ENCODE measurements around the gene SUSD1. TPM values are rescaled to one million over a fixed set of nuclear protein-coding genes. Genes with fewer than 3 reads are reported as not detected.

Gene SUSD1
- total and polyA plus RNA-seq, 2 donors (not counting 3 experiments of a cell fraction or from before 2014, with no cell fraction given) = 33.1 to 37.8 TPM

DNA sequence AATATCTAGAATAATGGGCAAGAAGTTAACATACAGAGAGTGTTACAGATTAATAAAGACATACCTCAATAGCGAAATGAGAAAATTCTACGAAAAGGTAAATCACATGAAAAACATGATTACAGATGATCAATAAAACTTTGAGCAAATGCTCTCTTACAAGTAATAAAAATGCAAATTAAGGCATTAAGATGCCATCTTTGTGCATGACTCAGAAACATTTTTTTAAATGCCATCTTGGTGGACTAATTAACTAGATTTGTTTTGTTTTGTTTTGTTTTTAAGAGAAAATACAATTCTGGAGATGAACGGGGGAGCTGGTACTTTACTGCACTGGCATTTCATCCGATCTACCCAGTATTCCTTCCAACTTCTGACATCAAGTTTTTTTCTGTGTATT lies 130.2 kb downstream of the SUSD1 start:
- H3K79me2 ChIP-seq (ENCODE audit: control insufficient read depth, insufficient read depth, low read length) = no peaks in the 10 kb centered on the region
- no peak for FAIRE-seq
- H3K4me3 ChIP-seq (replicated peaks in 1 of 3; ENCODE audit: insufficient read depth in 1 of 3, low read depth in 1 of 3, low read length in 3 of 3) = no peak overlapping the region
- H3K9ac ChIP-seq (replicated peaks; ENCODE audit: extremely low read depth, insufficient read depth, low read length) = no peak overlapping the region
- H3K4me1 ChIP-seq (ENCODE audit: control insufficient read depth, extremely low read depth, insufficient read depth, low read length) = peaks cover 41% of the 10 kb centered on the region
- dilution Hi-C loops (cut with MboI; ENCODE audit: extremely low pct_ligation_motif_present, low sequenced_read_pairs) = no loop called here
- intact Hi-C loops (cut with micrococcal nuclease) = no loop called here
- H3K4me2 ChIP-seq (ENCODE audit: insufficient read depth, low read length) = no peak overlapping the region
- peaks cover 2% of the 10 kb centered on the region for H3K9me3 ChIP-seq (replicated peaks; ENCODE audit: control insufficient read depth, insufficient read depth, low read length)
- no peaks in the 10 kb centered on the region for H4K20me1 ChIP-seq (replicated peaks; ENCODE audit: control insufficient read depth, extremely low read depth, insufficient read depth, low read length)
- H3K27me3 ChIP-seq (ENCODE audit: control insufficient read depth in 2 of 2, insufficient read depth in 2 of 2, low read length in 2 of 2) = no peaks in the 10 kb centered on the region
- ChIA-PET CTCF (interaction anchor here (1.1 kb wide), 1 partner anchor 30 kb away, joined by 4 read pairs; no protein-coding TSS in a partner anchor), POLR2A (no interaction called here)
- no TSS peak for BruUV-seq (replicated peaks)
- H3K9me1 ChIP-seq (replicated peaks; ENCODE audit: control insufficient read depth, extremely low read depth, insufficient read depth, low read length) = no peaks in the 10 kb centered on the region
- H3K27ac ChIP-seq (ENCODE audit: insufficient read depth, low read depth, low read length) = no peak overlapping the region
- TF ChIP-seq POLR2AphosphoS5 (IDR thresholded peaks at IDR 0.05; ENCODE audit: insufficient read depth, low read depth, low read length) = no peak
- TF ChIP-seq CTCF (IDR thresholded peaks at IDR 0.05; ENCODE audit: extremely low read depth in 1 of 2, insufficient read depth in 1 of 2, low read depth in 1 of 2, low read length in 2 of 2) = no peak
- no peak for TF ChIP-seq FOS (IDR thresholded peaks at IDR 0.05; ENCODE audit: borderline replicate concordance, insufficient read depth, low read length)
- no peak for TF ChIP-seq MYC (IDR thresholded peaks at IDR 0.05; ENCODE audit: low read depth, low read length)
- no peak for TF ChIP-seq GATA2 (IDR thresholded peaks at IDR 0.05; ENCODE audit: insufficient read depth, insufficient read length, low read depth, low read length)
- no peak for TF ChIP-seq EZH2 (IDR thresholded peaks at IDR 0.05; ENCODE audit: borderline replicate concordance, low read depth, low read length, severe bottlenecking)
- TF ChIP-seq JUN (IDR thresholded peaks at IDR 0.05; ENCODE audit: borderline replicate concordance, insufficient read depth, insufficient read length, low read depth) = no peak
- TF ChIP-seq, protein P1, sequence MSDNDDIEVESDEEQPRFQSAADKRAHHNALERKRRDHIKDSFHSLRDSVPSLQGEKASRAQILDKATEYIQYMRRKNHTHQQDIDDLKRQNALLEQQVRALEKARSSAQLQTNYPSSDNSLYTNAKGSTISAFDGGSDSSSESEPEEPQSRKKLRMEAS (IDR thresholded peaks at IDR 0.05; ENCODE audit: insufficient read depth, insufficient read length) = no peak
- no peak for TF ChIP-seq POLR2A (IDR thresholded peaks at IDR 0.05; ENCODE audit: low read depth, low read length)
- H2AFZ ChIP-seq (ENCODE audit: low read depth, low read length) = no peak overlapping the region
- no peak for DNase-seq (ENCODE audit: low read depth, low spot score)
- H3K36me3 ChIP-seq (ENCODE audit: control insufficient read depth in 2 of 2, extremely low read depth in 1 of 2, insufficient read depth in 2 of 2, low read length in 2 of 2) = no peaks in the 10 kb centered on the region

Data from endothelial cell of umbilical vein (primary cell).